IPS DF 4.7 (cell line): ENCODE results near the gene CACNG7.

Experiments
- DNase-seq: peaks from one replicate; pipeline ENCODE4 v3.0.0-alpha.2; 2013; ENCODE audit warnings: low spot score; ENCODE audit errors: extremely low read depth

Gene CACNG7

DNA sequence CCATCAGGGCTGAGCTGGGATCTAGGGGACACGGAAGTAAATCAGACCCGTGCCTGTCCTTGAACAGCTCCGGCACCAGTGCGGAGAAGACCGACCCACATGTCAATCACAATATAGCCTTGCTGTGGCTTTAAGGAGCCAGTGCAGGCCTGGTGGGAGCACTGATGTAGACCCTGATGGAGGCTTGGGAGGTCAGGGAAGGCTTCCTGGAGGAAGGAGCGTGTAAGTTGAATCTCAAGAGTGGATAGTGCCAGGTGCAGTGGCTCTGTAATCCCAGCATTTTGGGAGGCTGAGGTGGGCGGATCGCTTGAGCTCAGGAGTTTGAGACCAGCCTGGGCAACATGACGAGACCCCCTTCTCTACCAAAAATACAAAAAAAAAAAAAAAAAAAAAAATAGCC, 42.9 kb downstream of the CACNG7 start:
- DNase-seq, result no peak

DNA sequence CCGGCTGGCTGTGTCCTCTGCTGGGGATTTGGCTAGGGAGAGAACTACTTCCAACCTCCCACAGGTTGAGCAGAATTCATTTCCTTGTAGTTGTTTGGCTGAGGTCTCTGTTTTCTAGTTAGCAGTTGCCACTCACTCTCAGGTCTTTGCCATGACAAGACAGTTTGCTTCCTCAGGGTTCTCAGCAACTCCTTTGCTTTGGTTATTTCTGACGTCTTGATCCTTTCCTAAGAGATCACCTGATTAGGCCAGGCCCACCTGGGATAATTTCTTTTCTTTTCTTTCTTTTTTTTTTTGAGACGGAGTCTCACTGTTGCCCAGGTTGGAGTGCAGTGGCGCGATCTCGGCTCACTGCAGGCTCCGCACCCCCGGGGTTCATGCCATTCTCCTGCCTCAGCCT, 44.3 kb downstream of the CACNG7 start:
- DNase-seq, result no peak

DNA sequence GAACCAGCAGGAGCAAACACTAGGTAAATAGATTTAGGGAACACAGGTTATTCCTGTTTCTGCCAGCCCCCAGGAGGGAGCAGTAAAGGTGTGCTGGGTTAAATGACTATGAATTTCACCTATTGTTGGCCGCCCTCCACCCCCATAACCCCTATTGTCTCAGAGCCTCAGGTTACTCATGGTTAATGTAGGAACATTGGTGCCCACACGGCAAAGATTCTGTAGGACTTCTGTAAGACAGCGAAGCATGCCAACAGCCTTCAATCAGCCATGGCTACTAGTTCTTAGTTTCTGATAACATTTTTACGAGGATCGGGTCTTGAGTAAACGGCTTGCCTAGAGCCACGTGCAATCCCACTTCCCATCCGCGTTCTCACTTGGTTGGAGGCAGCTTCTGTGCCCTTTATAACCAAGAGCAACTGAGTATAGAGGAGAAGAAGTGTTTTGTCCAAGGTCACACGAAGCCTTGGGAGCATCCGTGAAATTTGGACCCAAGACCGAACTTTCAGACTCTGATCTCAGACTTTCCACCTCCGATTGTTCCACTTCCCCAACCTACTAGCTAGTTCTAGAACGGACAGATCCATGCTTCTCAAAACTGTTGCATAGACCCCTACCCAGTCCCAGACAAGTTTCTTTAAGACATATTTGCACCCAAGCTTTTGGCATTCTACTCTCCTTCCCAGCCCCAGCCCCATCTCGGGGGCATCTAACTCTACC, 48.5 kb downstream of the CACNG7 start:
- DNase-seq, result no peak

DNA sequence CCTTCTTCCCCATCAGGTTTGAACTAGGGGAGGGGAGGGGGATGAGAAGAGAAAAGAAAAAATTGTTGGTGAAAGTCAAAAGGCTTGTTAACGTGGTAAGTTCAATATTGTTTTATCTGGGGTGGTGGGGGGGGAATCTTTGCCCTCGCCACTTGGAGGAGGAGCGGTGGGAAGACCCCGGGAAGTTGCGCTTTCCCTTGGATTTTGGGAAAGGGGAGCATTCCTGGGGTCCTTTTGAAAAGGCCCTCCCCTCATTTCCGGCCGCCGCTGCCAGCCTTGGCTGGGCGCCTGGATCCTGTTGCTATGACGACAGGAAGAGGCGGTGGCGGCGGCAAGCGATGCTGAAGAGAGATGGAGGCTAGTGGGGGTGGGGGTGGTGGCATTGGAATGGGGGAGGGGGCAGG, 49.1 kb downstream of the CACNG7 start:
- DNase-seq, result no peak

DNA sequence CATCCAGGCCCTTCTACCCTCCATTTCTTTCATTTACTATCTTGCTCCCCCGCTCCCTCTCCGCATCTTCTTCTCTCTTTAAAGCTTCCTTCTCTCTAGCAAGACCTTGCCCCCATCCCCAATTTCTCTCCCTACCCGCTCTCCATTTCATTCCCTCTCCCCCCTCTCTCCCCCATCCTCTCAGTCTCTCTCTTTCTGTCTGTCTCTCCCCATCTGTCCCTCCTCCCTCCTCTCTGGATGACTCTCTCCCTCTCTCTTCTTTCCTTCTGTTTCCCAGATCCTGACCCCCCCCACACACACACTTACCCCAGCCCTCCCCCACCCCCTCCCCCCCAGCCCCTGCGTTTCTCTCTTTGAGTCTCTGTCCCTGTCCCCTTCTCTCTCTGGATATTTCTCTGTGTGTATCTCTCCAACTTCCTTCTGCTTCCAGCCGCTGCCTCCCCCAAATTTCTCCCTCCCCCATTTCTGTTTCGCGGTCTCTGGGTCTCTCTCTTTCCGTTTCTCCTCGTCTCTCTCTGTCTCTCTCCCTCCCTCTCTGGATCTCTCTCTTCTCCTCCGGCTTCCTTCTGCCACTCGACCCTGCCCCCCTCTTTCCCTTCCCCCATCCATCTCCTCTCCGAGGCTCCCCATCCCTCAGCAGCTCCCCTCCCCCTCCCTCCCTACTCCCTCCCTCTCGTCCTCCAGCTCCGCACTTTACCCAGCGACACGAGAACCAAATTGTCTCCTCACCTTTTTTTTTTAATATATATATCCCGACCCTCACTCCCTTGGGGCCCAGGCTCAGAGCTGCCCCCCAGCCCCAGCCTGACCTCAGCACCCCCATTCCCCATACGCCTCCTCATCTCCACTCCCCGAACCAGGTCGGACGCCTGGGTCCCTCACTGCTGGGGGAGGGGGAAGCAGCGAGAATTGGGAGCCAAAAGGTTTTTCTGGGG, 50.0 kb downstream of the CACNG7 start:
- no peak for DNase-seq

DNA sequence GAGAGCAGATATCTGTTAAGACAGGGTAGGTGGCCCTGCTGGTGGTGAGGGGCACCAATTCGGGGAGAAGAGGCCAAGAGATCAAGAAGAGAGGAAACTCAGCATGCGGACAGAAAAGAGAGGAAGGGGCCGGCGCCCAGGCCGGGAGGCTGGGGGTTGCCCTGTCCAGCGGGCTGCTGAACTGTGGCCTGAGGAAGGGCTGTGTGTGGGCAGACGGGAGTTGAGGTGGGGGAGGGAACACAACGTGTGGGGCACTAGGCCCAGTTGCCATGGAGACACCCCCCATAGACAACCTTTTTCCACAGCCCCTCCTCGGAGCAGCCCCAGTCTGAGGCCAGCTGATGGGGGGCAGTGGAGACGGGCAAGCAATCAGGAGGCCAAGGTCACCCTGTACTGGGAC, 51.1 kb downstream of the CACNG7 start:
- no peak for DNase-seq

DNA sequence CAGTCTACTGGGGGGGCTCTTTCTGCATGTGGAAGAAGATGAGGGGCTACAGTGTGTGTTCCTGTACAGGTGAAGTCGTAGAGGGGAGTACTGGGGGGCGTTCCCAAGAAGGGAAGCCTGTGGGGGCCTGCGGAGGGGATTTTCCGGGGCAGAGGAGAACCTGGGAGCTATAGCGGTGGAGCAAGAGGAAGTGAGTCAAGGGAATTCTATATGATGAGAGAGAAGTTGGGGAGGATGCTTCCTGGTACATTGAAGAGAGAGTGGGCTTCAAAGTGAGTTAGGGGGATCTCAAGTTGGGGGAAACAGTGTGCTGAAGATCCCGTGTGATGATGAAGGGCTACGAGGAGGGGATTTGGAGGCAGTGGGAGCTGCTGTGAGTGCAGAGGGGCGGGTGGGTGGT, 51.8 kb downstream of the CACNG7 start:
- no peak for DNase-seq

DNA sequence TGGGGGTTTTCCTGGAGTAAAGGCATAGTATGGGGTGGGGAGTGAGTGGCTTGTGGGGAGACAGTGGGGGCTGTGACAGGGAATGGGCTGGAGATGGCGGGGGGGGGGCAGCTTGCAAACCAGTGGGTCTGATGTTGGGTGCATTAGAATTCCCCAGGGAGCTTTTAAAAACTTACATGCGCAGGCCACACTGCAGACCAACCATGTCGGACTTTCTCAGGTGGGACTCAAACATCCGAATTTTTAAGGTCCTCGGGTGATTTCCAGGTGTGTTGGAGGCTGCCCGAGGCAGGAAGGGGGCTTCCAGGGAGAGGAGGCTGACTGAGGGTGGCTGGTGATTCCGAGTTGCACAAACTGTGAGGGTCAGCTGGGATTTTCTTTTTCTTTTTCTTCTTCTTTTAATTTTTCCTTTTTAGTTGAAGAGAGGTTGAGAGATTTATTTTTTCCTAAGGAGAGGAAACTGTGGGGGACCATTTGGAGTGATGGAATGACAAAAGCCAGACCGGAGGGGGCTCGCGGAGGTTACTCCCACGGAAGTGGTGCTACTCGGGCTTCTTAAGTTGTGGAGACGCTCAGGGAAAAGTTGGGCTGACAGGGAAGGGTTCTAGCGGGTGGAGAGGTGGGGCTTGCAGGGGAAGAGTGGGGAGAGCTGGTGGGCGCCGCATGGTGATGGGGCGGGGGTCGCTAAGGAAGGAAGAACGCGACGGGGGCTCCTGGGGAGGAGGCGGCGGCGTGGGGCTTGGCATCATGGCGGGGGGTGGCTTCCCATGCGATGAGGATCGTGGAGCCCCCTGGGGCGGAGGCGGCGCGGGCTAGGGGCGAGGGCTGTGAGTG, 52.7 kb downstream of the CACNG7 start:
- DNase-seq, result no peak

DNA sequence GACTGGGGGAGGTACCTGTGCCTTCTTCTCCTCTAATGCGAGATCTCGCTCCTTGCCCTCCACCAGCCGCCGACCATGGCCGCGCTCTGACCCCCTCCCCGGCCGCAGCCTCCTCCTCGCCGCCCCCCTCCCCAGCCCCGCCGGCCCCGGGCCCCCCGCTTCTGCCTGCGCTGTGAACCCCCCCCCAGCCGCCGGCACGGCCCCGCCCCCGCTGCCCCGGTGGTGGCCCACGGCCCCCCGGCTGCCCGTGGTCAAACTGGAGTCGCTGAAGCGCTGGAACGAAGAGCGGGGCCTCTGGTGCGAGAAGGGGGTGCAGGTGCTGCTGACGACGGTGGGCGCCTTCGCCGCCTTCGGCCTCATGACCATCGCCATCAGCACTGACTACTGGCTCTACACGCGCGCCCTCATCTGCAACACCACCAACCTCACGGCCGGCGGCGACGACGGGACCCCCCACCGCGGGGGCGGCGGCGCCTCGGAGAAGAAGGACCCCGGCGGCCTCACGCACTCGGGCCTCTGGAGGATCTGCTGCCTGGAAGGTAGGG, 53.9 kb downstream of the CACNG7 start, which contains the start of gene CACNG8:
Gene CACNG8 (plus strand): TSS at position 51 of the 545 bp plus-strand sequence.
- no peak for DNase-seq

DNA sequence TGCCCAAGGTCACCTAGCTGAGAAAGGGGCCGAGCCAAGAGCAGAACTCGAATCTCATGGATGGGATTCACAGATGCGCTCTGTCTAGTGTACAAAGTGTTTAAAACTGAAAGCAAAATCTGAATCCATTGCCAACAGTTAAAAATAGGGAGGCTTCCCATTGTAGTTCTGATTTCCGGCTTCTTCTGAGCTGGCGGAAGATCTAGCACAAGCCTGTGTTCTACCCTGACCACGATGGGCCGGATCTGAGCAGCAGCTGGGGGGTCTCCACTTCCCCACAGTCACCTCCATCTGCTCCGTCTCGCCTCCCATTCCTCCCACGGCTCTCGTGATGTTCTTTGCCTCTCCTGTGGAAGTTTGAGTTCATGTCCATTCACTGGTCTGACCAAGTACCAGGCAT, 56.0 kb downstream of the CACNG7 start:
- DNase-seq, result no peak

DNA sequence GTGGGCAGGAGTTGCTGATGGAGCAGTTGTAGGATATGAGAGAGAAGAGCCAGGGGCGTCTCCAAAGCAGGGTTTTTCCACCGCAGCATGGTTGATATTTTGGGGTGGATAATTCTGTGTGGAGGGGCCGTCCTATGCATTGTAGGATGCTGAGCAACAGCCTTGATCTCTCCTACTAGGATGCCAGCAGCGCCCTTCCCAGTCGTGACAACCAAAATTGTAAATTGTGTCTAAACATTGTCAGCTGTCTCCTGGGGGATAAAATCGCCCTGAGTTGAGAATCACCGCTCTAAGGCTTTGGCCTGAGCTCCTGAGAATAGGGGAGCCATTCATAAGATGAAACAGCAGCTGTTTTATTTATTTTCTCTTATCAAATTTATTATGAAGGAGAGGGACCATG, 57.9 kb downstream of the CACNG7 start:
- no peak for DNase-seq

DNA sequence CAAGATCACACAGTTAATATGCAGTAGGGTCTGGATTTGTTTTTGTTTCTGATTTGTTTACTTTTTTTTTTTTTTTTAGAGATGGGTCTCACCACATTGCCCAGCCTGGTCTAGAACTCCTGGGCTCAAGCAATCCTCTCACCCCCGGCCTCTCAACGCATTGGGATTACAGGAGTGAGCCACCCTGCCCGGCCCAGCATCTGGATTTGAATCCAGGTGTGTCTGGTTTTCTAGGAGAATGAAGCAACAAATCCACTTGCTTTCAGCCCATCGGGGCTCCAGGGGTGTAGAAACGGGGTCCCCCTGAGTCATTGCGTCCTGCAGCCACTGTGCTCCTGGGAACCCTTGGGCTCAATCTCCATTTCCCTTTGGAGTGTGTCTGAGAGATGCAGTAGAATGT, 60.3 kb downstream of the CACNG7 start:
- no peak for DNase-seq

DNA sequence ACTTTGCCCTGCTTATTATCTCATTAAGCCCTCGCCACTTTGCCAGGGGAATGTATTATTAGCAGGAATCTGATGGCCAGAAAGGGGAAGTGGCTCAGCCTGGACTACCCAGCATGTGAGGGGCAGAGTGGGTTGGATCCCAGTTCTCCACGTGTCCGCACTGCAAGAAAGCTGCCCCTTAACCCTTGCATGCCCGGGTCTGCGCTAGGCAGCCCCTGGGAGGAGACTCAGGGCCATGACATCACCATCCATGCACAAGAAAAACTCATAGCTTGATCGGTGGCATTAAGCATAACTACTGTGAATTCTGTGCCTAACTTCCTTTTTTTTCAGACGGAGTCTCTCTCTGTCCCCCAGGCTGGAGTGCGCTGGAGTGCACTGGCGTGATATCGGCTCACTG, 62.6 kb downstream of the CACNG7 start:
- no peak for DNase-seq

DNA sequence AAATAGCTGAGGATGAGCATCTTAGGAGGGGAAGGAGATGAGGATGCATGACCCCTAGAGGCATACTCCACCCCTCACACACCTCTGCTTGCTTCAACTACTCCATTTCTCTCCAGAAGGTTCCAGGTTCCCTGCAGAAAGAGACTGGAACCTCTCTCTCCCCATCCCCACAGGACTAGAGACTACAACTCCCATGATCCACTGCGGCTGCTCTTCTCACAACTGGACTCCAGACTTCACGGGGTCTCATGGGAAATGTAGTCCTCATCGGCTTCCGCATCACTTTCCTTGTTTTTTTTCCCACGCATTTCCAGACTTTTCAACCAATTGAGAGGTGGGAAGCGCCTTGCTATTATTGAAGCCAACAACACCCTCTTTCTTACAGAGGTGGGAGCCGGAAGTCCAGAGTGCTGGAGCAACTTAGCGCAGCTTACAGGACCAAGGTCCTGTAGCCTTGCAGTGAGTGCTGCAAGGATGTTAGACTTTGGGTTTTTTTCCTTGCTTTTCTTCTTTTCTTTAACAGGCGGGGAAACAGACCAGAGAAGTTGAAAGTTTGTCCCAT, 68.4 kb downstream of the CACNG7 start:
- DNase-seq, result peak; percentile 95

DNA sequence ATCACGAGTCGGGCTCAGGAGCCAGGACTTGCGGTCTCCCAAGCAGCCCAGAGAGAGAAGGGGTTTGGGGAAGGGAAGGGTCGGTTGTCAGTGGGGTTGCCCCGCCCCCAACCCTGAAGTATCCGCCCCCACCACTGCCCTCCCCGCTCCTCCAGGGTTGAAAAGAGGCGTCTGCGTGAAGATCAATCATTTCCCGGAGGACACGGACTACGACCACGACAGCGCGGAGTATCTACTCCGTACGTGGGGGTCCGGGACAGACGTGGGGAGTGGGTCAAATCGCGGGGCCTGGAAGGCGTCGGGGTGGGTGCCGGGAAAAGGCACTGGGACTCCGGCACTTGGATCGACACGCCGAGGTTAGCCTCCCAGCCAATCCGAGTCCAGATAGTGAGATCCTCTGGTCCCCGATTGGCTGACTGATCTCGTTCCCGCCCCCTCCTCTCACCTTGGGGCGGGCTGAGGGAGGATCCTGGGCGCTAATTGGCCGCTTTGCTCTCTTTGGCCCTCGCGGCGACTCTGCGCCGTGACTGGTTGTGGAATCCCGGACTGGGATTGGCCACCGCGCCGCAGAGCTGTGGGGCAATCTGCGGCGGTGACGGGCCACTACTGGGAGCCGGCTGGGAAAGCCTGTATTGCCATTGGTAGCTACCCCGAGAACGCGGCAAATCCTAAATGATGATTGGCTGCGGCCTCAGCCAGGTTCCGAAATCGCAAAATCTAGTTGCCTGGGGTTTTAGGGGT, 69.1 kb downstream of the CACNG7 start:
- peak; percentile 93 for DNase-seq

DNA sequence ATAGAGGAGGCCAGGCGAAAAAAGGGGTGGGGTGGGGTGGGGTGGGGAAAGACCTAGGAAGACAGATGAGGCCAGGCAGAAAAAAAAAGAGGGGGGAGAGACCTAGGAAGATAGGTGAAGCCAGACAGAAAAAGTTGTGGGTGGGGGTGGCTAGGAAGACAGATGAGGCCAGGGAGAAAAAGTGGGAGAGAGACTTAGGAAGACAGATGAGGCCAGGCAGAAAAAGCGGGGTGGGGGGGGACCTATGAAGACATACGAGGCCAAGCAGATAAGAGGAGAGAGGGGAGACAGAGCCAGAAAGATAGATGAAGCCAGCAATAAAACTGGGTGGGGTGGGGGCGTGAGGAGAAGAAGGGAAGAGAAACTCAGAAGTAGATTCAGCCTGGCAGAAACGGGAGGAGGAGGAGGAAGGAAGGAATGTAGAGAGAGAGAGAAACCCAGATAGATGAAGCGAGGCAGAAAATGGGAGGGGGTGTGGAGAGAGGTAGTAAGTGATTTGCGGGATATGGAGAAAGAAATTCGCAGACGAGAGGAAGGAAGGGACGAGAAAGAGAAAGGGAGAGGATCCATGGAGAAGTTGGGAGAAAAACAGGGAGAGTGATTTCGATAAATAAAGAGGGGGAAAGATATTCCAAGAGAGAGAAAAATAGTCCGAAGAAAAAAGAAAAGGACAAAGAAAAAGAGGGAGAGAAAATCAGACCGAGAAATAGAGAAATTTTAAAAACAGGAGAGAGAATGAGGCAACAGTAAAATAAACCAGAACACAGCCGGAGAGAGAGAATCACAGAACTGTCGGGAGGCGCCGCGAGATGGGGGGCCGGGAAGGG, 70.1 kb downstream of the CACNG7 start:
- no peak for DNase-seq

DNA sequence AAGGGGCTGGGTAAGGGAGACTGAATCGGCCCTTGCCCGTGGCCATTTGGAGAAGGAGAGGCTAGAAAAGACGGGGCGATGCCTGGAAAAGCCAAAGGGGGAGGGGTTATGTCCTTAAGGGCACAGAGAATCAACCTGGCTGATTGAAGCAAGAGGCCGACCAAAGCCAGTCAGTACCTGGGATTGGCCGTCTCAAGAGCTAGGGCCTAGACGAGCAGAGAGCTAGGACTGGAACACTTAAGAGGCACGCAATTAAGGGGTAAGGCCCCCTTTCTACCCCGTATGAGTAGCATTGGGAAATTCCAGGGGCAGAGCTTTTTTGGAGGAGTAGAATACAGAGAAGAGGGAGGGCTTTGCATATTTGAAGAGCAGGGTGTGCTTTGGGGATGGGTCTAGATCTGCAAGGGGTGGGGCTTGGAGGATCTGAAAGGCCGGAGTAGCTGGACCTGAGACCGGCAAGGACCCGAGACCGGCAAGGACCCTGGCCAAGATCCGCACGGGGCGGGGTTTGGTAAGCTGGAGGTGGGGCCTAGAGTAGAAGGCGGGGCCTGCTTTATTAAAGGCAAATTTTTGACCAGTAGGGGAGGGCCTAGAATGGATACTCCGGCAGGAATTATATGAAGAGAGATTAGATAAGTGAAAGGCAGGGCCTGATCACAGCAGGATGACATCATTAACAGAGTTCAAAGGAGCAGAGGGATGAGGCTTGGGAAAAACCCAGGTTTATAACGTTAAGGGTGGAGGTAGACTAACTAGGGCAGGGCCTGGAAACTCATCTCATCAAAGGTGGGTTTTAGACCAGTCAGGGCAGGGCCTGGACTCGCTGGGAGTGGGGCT, 71.7 kb downstream of the CACNG7 start:
- DNase-seq, result no peak

DNA sequence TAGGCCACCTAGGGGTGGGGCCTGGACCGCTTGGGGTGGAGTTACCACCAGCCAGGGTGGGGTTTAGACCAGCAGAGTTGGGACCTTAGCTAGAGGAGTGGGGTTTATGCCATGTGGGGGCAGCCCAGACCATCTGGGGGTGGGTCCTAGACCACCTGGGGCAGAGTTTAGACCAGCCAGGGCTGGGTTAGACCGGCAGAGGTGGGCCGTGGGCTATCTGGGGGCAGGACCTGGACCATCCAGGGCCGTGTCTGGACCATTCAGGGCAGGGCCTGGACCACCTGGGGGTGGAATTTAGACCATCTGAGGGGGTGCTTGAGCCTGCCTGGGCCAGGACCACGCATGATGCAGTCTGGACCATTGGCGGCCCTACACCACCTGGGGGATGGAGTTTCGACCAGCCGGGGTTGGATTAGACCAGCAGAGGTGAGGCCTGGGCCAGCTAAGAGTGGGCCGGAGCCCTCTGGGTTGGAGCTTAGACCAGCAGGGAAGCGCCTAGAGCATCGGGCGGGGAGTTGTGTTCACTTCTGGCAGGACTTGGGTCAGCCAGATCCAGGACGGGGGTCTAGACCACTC, 72.4 kb downstream of the CACNG7 start:
- DNase-seq, result no peak
